ENCODE data around the gene KRTCAP2.

KRTCAP2 gene

DNA sequence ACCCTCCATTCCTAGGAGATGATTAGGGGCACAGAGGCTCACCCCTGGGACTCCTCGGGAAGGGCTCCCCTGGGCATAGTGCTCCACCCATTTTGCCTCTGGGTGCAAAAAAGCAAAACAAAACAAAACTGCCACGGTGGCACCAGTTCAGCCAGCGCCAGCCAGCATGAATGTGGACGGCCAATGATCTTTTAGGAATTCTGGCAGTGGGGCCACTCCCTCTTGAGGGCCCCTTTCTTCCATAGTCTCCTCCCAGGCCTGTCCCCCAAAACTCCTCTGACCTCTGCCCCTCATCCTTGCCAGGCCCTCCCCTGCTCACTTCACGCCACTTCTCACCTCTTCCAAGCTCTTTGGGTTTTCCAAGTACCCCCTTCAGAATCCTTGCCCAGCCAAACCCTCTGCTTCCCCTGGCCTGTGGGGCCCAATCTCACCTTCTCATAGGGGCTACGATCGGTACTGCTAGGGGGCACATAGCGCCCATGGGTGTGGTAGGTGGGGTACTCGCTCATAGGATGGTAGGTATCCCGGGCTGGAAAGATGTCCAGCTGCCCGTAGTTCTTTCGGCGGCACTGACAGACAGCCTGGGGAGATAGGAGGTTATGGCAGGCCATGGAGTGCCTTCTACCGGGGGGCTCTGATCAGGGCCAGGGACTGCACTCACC, 13.8 kb upstream of the KRTCAP2 start:
- DNase-seq = peak in 2 of 42 donors; percentile 2 to 27
- intact Hi-C loops (cut with DNase I) = no loop called here

- intact Hi-C loops (cut with DNase I) = no loop called here
- DNase-seq = peak in 1 of 42 donors; percentile 2
Measured at GRCh38 chr1:155186067-155186793, 13.1 kb upstream of the KRTCAP2 start.

GRCh38 chr1:155185783-155186066, 12.6 kb upstream of the KRTCAP2 start:
- peak in 2 of 42 donors; percentile 1 to 17 for DNase-seq
- intact Hi-C loops (cut with DNase I) = no loop called here

- peak in 12 of 42 donors; percentile 3 to 65 (median 36) for DNase-seq
- intact Hi-C loops (cut with DNase I) = no loop called here
Measured at GRCh38 chr1:155184835-155185782, 12.0 kb upstream of the KRTCAP2 start.

DNA sequence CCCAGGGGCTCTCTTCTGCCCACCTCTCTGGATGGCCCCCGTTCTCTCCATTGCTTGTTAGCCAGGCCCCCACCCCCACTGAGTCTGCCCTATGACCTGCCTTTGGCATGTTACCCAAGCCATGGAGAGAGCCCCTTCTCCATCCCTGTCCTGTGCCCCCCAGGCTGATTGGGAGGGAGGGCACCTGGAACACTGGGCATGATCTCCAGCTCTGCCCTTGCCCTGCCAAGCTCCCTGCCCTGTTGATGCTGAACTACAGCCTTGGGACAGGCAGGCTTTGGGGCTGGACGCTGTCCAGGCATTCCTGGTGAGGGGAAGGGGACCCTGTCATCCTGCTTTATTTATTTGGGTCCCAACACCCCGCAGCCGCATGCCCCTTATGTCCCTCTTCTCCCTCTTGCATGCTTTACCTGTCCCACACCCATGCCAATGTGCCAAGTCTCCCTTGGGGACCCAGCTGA, 11.3 kb upstream of the KRTCAP2 start:
- peak in 3 of 42 donors; percentile 2 to 26 (median 13) for DNase-seq
- intact Hi-C loops (cut with DNase I) = no loop called here

- DNase-seq = peak in 2 of 42 donors; percentile 21 to 27
- intact Hi-C loops (cut with DNase I) = no loop called here
Measured at GRCh38 chr1:155183775-155184221, 10.7 kb upstream of the KRTCAP2 start.

- DNase-seq = peak in 1 of 42 donors; percentile 24
- intact Hi-C loops (cut with DNase I) = no loop called here
Measured at GRCh38 chr1:155182052-155182550, 9.0 kb upstream of the KRTCAP2 start.

DNA sequence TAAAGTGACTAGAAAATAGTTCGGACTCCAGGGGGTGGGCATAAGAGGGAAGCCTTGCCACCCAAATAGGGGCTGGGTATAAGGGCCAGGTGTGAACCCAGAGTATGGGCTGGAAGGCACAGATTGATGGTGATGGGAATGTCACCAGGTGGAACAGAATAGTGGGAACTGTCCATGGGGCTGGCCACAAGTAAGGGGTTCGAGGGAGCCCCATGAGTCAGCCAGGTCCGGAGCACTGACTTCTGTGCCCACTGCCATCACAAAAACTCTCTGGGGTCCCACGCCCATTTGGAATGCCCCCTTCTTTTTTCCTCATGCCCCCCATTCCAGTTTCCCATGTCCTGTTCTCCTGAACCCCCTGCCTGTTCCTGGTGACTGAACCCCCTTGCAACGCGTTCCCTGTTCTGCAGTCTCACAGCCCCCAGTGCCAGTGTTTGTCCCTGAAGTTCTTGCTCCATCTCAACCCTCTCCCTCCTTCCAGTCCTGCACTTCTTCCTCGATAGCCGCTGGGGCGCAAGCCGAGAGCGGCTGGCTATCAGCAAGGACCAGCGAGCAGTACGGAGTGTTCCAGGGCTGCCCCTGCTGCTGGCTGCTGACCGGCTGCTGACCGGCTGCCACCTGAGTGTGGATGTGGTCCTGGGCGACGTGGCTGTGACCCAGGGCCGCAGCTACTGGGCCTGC, 8.4 kb upstream of the KRTCAP2 start:
- intact Hi-C loops (cut with DNase I) = no loop called here
- peak in 2 of 42 donors; percentile 6 to 25 for DNase-seq

GRCh38 chr1:155179112-155180031, 6.3 kb upstream of the KRTCAP2 start:
- intact Hi-C loops (cut with DNase I) = no loop called here
- DNase-seq = peak in 8 of 42 donors; percentile 2 to 28 (median 7)

- peak in 12 of 42 donors; percentile 2 to 32 (median 11) for DNase-seq
- intact Hi-C loops (cut with DNase I) = no loop called here
Measured at GRCh38 chr1:155178441-155179111, 5.5 kb upstream of the KRTCAP2 start.

GRCh38 chr1:155177918-155178281, 4.8 kb upstream of the KRTCAP2 start:
- intact Hi-C loops (cut with DNase I) = no loop called here

DNA sequence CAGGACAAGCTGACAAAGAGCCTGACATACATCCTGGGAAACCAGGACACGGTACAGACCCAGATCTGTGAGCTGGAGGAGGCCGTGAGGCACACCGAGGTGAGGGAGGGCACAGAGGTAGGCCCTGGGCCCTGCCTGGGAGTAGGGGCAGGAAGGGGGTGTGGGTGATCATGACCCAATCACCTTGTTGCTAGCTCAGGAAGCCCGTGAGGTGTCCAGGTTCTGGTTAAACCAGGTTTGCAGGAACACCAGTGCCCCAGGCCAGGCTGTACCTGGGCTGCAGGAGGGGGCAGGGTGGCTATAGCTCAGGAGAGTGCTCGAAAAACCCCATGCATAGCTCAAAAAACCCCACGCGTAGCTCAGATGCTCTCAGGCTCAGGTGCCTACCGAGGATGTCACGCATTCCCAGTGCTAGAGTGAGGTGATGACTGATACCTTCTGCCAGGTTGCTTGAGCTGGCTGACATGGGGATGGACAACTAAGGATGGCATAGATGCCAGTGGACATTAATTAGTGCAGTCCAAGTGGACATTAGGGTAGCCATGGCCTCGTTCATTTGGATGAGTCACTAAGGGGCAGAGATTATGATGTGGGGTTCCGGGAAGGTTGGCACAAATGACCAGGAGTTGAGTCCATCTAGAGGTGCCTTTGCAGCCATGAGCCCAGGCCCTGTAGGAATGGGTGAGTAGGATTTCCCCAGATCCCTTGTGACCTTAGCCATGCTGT, 4.3 kb upstream of the KRTCAP2 start:
- intact Hi-C loops (cut with DNase I) = no loop called here
- DNase-seq = peak in 13 of 42 donors; percentile 2 to 34 (median 15)

More at GRCh38 chr1:155177918-155178281, 4.8 kb upstream of the KRTCAP2 start:
- DNase-seq = peak in 9 of 42 donors; percentile 1 to 22 (median 10)

GRCh38 chr1:155176544-155177071, 3.5 kb upstream of the KRTCAP2 start:
- intact Hi-C loops (cut with DNase I) = no loop called here
- DNase-seq = peak; percentile 68 to 96 (median 90)

GRCh38 chr1:155175927-155176371, 2.8 kb upstream of the KRTCAP2 start:
- DNase-seq = peak in 36 of 42 donors; percentile 12 to 76 (median 52)
- intact Hi-C loops (cut with DNase I) = no loop called here

DNA sequence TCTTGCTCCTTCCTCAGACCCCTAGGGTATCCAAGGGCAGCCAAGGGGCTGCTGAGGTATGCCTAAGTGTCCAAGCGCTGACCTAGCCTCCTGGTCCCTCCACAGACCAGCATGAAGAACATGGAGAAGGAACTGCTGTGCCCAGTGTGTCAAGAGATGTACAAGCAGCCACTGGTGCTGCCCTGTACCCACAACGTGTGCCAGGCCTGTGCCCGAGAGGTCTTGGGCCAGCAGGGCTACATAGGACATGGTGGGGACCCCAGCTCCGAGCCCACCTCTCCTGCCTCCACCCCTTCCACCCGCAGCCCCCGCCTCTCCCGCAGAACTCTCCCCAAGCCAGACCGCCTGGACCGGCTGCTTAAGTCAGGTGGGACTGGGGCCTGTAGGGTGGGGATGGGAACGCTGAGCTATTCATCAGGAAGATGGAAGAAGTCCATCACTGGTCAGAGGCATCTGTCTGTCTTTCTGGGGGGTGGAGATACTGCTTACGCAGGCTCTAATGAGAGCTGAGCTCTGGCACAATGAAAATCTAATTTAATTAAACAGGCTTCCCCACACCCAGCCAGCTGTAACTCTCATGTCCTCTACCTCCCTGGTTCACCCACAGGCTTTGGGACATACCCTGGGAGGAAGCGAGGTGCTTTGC, 2.3 kb upstream of the KRTCAP2 start:
- intact Hi-C loops (cut with DNase I) = no loop called here
- DNase-seq = peak in 10 of 42 donors; percentile 8 to 41 (median 25)

Data from head of caudate nucleus (tissue), 42 donors.